ENCODE results near the gene TIMM10. TPM values are rescaled to one million over a fixed set of nuclear protein-coding genes. Genes with fewer than 3 reads are reported as not detected.
A peak's percentile ranks its signal among the peaks of the same experiment; 100 is the strongest.

The TIMM10 gene
- total RNA-seq, 4 donors from 2014 or later: 23.5 to 29.0 (median 27.9) TPM

GRCh38 chr11:57501953-57502352 is 28.6 kb downstream of the TIMM10 start:
- H3K4me1 ChIP-seq: peaks cover 0 to 42% (median 14%) of the 10 kb centered on the region in 3 donors
- H3K27me3 ChIP-seq: no peaks in the 10 kb centered on the region
- no peaks in the 10 kb centered on the region for H3K9me3 ChIP-seq
- WGBS, 2 donors (ENCODE audit: low coverage in 1 of 2): 63 to 67% methylated on average over 3 of the region's 4 CpGs
- H3K36me3 ChIP-seq: peaks cover 0 to 49% of the 10 kb centered on the region in 2 donors
- ATAC-seq: no peak
- H3K4me3 ChIP-seq: no peak overlapping the region
- H3K27ac ChIP-seq: peak overlapping the region in 2 of 4 donors; percentile 31 to 84
- no peak for TF ChIP-seq POLR2A (IDR thresholded peaks at IDR 0.05)
- no peak for TF ChIP-seq CTCF (IDR thresholded peaks at IDR 0.05)
- no peak for TF ChIP-seq POLR2AphosphoS5 (IDR thresholded peaks at IDR 0.05)
- TF ChIP-seq EP300 (IDR thresholded peaks at IDR 0.05): no peak

GRCh38 chr11:57500926-57501325 is 29.6 kb downstream of the TIMM10 start:
- TF ChIP-seq EP300 (IDR thresholded peaks at IDR 0.05) (no peak), POLR2A (IDR thresholded peaks at IDR 0.05) (no peak), POLR2AphosphoS5 (IDR thresholded peaks at IDR 0.05) (no peak), CTCF (IDR thresholded peaks at IDR 0.05) (no peak)
- no peak overlapping the region for H3K4me3 ChIP-seq
- H3K4me1 ChIP-seq: peaks cover 0 to 42% (median 14%) of the 10 kb centered on the region in 3 donors
- H3K27ac ChIP-seq: peak overlapping the region in 3 of 4 donors; percentile 80 to 89 (median 84)
- ATAC-seq: no peak
- no peaks in the 10 kb centered on the region for H3K9me3 ChIP-seq
- H3K27me3 ChIP-seq: no peaks in the 10 kb centered on the region
- 83% methylated on average over 1 of the region's 15 CpGs; no CpG with 5 or more reads in 1 of the 2 donors for WGBS, 2 donors (ENCODE audit: low coverage in 1 of 2)
- H3K36me3 ChIP-seq: peaks cover 0 to 51% of the 10 kb centered on the region in 2 donors

- peak overlapping the region; percentile 69 to 89 (median 82) for H3K27ac ChIP-seq
- peaks cover 0 to 42% (median 14%) of the 10 kb centered on the region in 3 donors for H3K4me1 ChIP-seq
- H3K27me3 ChIP-seq: no peaks in the 10 kb centered on the region
- 0 to 71% methylated on average over 1 to 7 of the region's 8 CpGs for WGBS, 2 donors (ENCODE audit: low coverage in 1 of 2)
- no peak for ATAC-seq
- no peak for TF ChIP-seq CTCF (IDR thresholded peaks at IDR 0.05)
- TF ChIP-seq EP300 (IDR thresholded peaks at IDR 0.05): no peak
- no peak for TF ChIP-seq POLR2AphosphoS5 (IDR thresholded peaks at IDR 0.05)
- no peak for TF ChIP-seq POLR2A (IDR thresholded peaks at IDR 0.05)
- no peaks in the 10 kb centered on the region for H3K9me3 ChIP-seq
- H3K36me3 ChIP-seq: peaks cover 0 to 52% of the 10 kb centered on the region in 2 donors
- no peak overlapping the region for H3K4me3 ChIP-seq
Measured at GRCh38 chr11:57500515-57500914, 30.0 kb downstream of the TIMM10 start.

GRCh38 chr11:57499983-57500461 is 30.5 kb downstream of the TIMM10 start:
- Histone ChIP-seq H3K27ac (peak overlapping the region; percentile 69 to 89 (median 82)), H3K27me3 (no peaks in the 10 kb centered on the region), H3K4me3 (peak overlapping the region in 1 of 2 donors; percentile 38), H3K9me3 (no peaks in the 10 kb centered on the region), H3K4me1 (peaks cover 0 to 42% (median 14%) of the 10 kb centered on the region in 3 donors), H3K36me3 (peaks cover 0 to 52% of the 10 kb centered on the region in 2 donors)
- 33 to 34% methylated on average over 7 to 8 of the region's 12 CpGs for WGBS, 2 donors (ENCODE audit: low coverage in 1 of 2)
- TF ChIP-seq CTCF (IDR thresholded peaks at IDR 0.05) (no peak), POLR2AphosphoS5 (IDR thresholded peaks at IDR 0.05) (peak; percentile 67)
- ATAC-seq: no peak

GRCh38 chr11:57499413-57499982 is 31.1 kb downstream of the TIMM10 start:
- Histone ChIP-seq H3K36me3 (peaks cover 0 to 50% of the 10 kb centered on the region in 2 donors), H3K27ac (peak overlapping the region; percentile 69 to 89 (median 82)), H3K27me3 (no peaks in the 10 kb centered on the region), H3K9me3 (no peaks in the 10 kb centered on the region), H3K4me1 (peaks cover 0 to 42% (median 14%) of the 10 kb centered on the region in 3 donors), H3K4me3 (peak overlapping the region in 1 of 2 donors; percentile 38)
- 0 to 14% methylated on average over 2 to 3 of the region's 35 CpGs for WGBS, 2 donors (ENCODE audit: low coverage in 1 of 2)
- ATAC-seq: peak; percentile 99
- TF ChIP-seq POLR2A (IDR thresholded peaks at IDR 0.05) (peak; percentile 13 to 25), EP300 (IDR thresholded peaks at IDR 0.05) (no peak), POLR2AphosphoS5 (IDR thresholded peaks at IDR 0.05) (peak; percentile 73), CTCF (IDR thresholded peaks at IDR 0.05) (peak in 2 of 4 experiments; percentile 12 to 32)
